ENCODE measurements around the gene RAB23. TPM values are rescaled to one million over a fixed set of nuclear protein-coding genes. Genes with fewer than 3 reads are reported as not detected.

RAB23 gene
- 11.3 TPM for total RNA-seq
- long read RNA-seq, full-length matches to known transcripts: 19 of 23 reads
- long read RNA-seq, partial matches to known transcripts: 0 of 23 reads
- long read RNA-seq, other reads (novel, unspliced or antisense): 4 of 23 reads

- intact Hi-C loops (cut with DNase I): no loop called here
Measured at GRCh38 chr6:57221936-57222742, at the start of gene RAB23. TSS of gene RAB23 (minus strand) at chr6:57222307. CDS start at chr6:57210380, 11,927 bp downstream.

GRCh38 chr6:57268294-57268640 lies 46.2 kb upstream of the RAB23 start:
- Histone ChIP-seq H3K9me3 (no peaks in the 10 kb centered on the region), H3K27me3 (ENCODE audit: low read depth) (no peaks in the 10 kb centered on the region), H3K27ac (no peak overlapping the region), H3K36me3 (no peaks in the 10 kb centered on the region), H3K4me1 (no peaks in the 10 kb centered on the region), H3K4me3 (no peak overlapping the region)
- intact Hi-C loops (cut with DNase I): no loop called here
- TF ChIP-seq CTCF (IDR thresholded peaks at IDR 0.05): no peak
- DNase-seq (no peak), ATAC-seq (no peak)

More at GRCh38 chr6:57221936-57222742, at the start of gene RAB23:
- H3K4me1 ChIP-seq: no peaks in the 10 kb centered on the region
- H3K27ac ChIP-seq: peak within 1 kb of the TSS; percentile 74
- peak within 1 kb of the TSS; percentile 92 for H3K4me3 ChIP-seq
- ATAC-seq (peak; percentile 99), DNase-seq (peak; percentile 83)
- no peaks in the 10 kb centered on the region for H3K36me3 ChIP-seq
- no peaks in the 10 kb centered on the region for H3K9me3 ChIP-seq
- no peaks in the 10 kb centered on the region for H3K27me3 ChIP-seq (ENCODE audit: low read depth)
- no peak for TF ChIP-seq CTCF (IDR thresholded peaks at IDR 0.05)

GRCh38 chr6:57267586-57268293 lies 45.6 kb upstream of the RAB23 start:
- no peaks in the 10 kb centered on the region for H3K4me1 ChIP-seq
- H3K27me3 ChIP-seq (ENCODE audit: low read depth): no peaks in the 10 kb centered on the region
- intact Hi-C loops (cut with DNase I): no loop called here
- no peak overlapping the region for H3K4me3 ChIP-seq
- no peaks in the 10 kb centered on the region for H3K9me3 ChIP-seq
- DNase-seq: peak; percentile 51
- peak; percentile 44 for TF ChIP-seq CTCF (IDR thresholded peaks at IDR 0.05)
- no peak overlapping the region for H3K27ac ChIP-seq
- H3K36me3 ChIP-seq: no peaks in the 10 kb centered on the region
- peak; percentile 72 to 85 for ATAC-seq

- no peaks in the 10 kb centered on the region for H3K4me1 ChIP-seq
- no peak for TF ChIP-seq CTCF (IDR thresholded peaks at IDR 0.05)
- no peaks in the 10 kb centered on the region for H3K9me3 ChIP-seq
- no peak overlapping the region for H3K27ac ChIP-seq
- H3K36me3 ChIP-seq: no peaks in the 10 kb centered on the region
- intact Hi-C loops (cut with DNase I): no loop called here
- H3K4me3 ChIP-seq: no peak overlapping the region
- H3K27me3 ChIP-seq (ENCODE audit: low read depth): no peaks in the 10 kb centered on the region
- no peak for ATAC-seq
- DNase-seq: no peak
Measured at GRCh38 chr6:57265755-57266221, 43.7 kb upstream of the RAB23 start.

GRCh38 chr6:57263739-57264138 lies 41.6 kb upstream of the RAB23 start:
- DNase-seq (no peak), ATAC-seq (no peak)
- H3K27ac ChIP-seq: no peak overlapping the region
- H3K4me3 ChIP-seq: no peak overlapping the region
- no peaks in the 10 kb centered on the region for H3K9me3 ChIP-seq
- no peaks in the 10 kb centered on the region for H3K4me1 ChIP-seq
- H3K27me3 ChIP-seq (ENCODE audit: low read depth): no peaks in the 10 kb centered on the region
- H3K36me3 ChIP-seq: no peaks in the 10 kb centered on the region
- intact Hi-C loops (cut with DNase I): no loop called here
- no peak for TF ChIP-seq CTCF (IDR thresholded peaks at IDR 0.05)
